GM12875 (cell line): Measurements from ENCODE around the gene FAS.
"Not testable (repeated sequence)": the region's sequence is repeated elsewhere in the genome, so short reads cannot be mapped to it uniquely, and the experiment has no call there.

Source experiments
- H3K4me3 ChIP-seq: one replicate; pipeline ENCODE4 v1.5.1; 2011; ENCODE audit warnings: low read depth, low read length, control low read depth
- CTCF ChIP-seq: IDR thresholded peaks from 2 replicates; pipeline ENCODE4 v1.5.1; 2011; ENCODE audit warnings: low read depth, mild to moderate bottlenecking, control low read depth, inconsistent platforms, low read length, moderate library complexity, borderline replicate concordance; ENCODE audit not compliant: insufficient read depth

FAS gene

GRCh38 chr10:89019569-89020327 lies 29.1 kb downstream of the FAS start:
- H3K4me3 ChIP-seq: no peak overlapping the region
- TF ChIP-seq CTCF: no peak

- not testable (repeated sequence) for H3K4me3 ChIP-seq
These were observed 30.9 kb downstream of the FAS start for GRCh38 chr10:89021526-89021925.

GRCh38 chr10:89022734-89023133 lies 32.1 kb downstream of the FAS start:
- TF ChIP-seq CTCF: no peak

GRCh38 chr10:89025453-89025852 lies 34.9 kb downstream of the FAS start:
- TF ChIP-seq CTCF: no peak
- no peak overlapping the region for H3K4me3 ChIP-seq

More at GRCh38 chr10:89022734-89023133, 32.1 kb downstream of the FAS start:
- H3K4me3 ChIP-seq: no peak overlapping the region

- H3K4me3 ChIP-seq: no peak overlapping the region
- no peak for TF ChIP-seq CTCF
These were observed 38.6 kb downstream of the FAS start for GRCh38 chr10:89029181-89029580.

- no peak overlapping the region for H3K4me3 ChIP-seq
- TF ChIP-seq CTCF: peak; percentile 71
These were observed 39.3 kb downstream of the FAS start for GRCh38 chr10:89029785-89030437.

- TF ChIP-seq CTCF: no peak
- H3K4me3 ChIP-seq: no peak overlapping the region
These were observed 40.2 kb downstream of the FAS start for GRCh38 chr10:89030791-89031190.
